Lung (tissue), 12 donors: ENCODE data around the gene RABL6. TPM values are rescaled to one million over a fixed set of nuclear protein-coding genes. Genes with fewer than 3 reads are reported as not detected.
"Not testable (repeated sequence)": the region's sequence is repeated elsewhere in the genome, so short reads cannot be mapped to it uniquely, and the experiment has no call there.

Experiments
- ATAC-seq: fragments of 200-7000 bp; cut with Tn5 transposase; one replicate; pipeline ENCODE4 v1.9.1; 2020; ENCODE audit warnings: moderate number of reproducible peaks; ENCODE audit not compliant: insufficient read depth, low FRiP score
- DNase-seq, 3 donors: peaks; one replicate each; pipeline ENCODE4 v3.0.0-alpha.2; 2013 to 2017
- H3K27ac ChIP-seq, 2 donors: one replicate each; pipeline ENCODE4 v1.5.1; 2013; ENCODE audit warnings: mild to moderate bottlenecking in 2 of 2, moderate library complexity in 2 of 2, control low read depth in 1 of 2, inconsistent platforms in 1 of 2, low read depth in 1 of 2, low read length in 1 of 2
- H3K27me3 ChIP-seq, 3 donors: one replicate each; pipeline ENCODE4 v1.5.1; 2013; ENCODE audit warnings: low read length in 2 of 3; ENCODE audit not compliant: control insufficient read depth in 3 of 3, insufficient read depth in 3 of 3
- H3K36me3 ChIP-seq, 4 donors: one replicate each; pipeline ENCODE4 v1.5.1; 2013; ENCODE audit warnings: low read length in 4 of 4, mild to moderate bottlenecking in 1 of 4, moderate library complexity in 1 of 4; ENCODE audit not compliant: control insufficient read depth in 4 of 4, insufficient read depth in 4 of 4
- H3K4me1 ChIP-seq, 5 donors: one replicate each; pipeline ENCODE4 v1.5.1; 2013; ENCODE audit warnings: low read length in 5 of 5, mild to moderate bottlenecking in 2 of 5, moderate library complexity in 1 of 5; ENCODE audit not compliant: control insufficient read depth in 5 of 5, insufficient read depth in 5 of 5
- H3K4me3 ChIP-seq: one replicate; pipeline ENCODE4 v1.5.1; 2013; ENCODE audit warnings: mild to moderate bottlenecking, control low read depth, moderate library complexity
- H3K9ac ChIP-seq, 2 donors: one replicate each; pipeline ENCODE4 v1.5.1; 2013; ENCODE audit warnings: low read length in 2 of 2, control low read depth in 1 of 2; ENCODE audit not compliant: insufficient read depth in 1 of 2
- H3K9me3 ChIP-seq, 4 donors: one replicate each; pipeline ENCODE4 v1.5.1; 2013; ENCODE audit warnings: low read length in 3 of 4, mild to moderate bottlenecking in 1 of 4, moderate library complexity in 1 of 4; ENCODE audit not compliant: control insufficient read depth in 4 of 4, insufficient read depth in 3 of 4
- CTCF ChIP-seq: IDR thresholded peaks from 2 replicates; pipeline ENCODE4 v1.5.1; 2012; ENCODE audit warnings: mild to moderate bottlenecking; ENCODE audit errors: control extremely low read depth, extremely low read depth
- WGBS, 2 donors: extraction: QIAGEN DNeasy Blood & Tissue Kit; methylation state at CpG; one replicate each; pipeline ENCODE4 v1.1.7; 2013; 5-methylcytosine and 5-hydroxymethylcytosine counted together
- polyA plus RNA-seq, 2 donors: library from polyadenylated mRNA; stranded (reverse); fragments of 200-250 nt; gene quantifications; one replicate each; pipeline ENCODE4 v1.2.1, GENCODE V29; 2013
- total RNA-seq, 2 donors: library from RNA; depleted of rRNA in 1 of 2; stranded (reverse); fragments of >200 nt in 1 of 2; gene quantifications; one replicate each; pipeline ENCODE4 v1.2.1, GENCODE V29; 2014 to 2021
- donor health status: control.
- donor health status: control.
- donor health status: Bipolar disorder and iron deficiency.
- donor health status: healthy.
- donor health status: DM: yes; HTN: yes; CAD: no.

The RABL6 gene
- total and polyA plus RNA-seq, 4 donors: 36.4 to 87.8 (median 62.2) TPM

- WGBS, 2 donors: 2 to 4% methylated on average over 13 to 20 of the region's 20 CpGs
- H3K36me3 ChIP-seq: peaks cover 6 to 31% (median 20%) of the 10 kb centered on the region in 4 donors
- H3K9ac ChIP-seq: peak overlapping the region; percentile 37 to 40
- H3K27me3 ChIP-seq: no peaks in the 10 kb centered on the region
- no peak for ATAC-seq
- H3K4me1 ChIP-seq: peaks cover 0 to 10% (median 4%) of the 10 kb centered on the region in 5 donors
- H3K4me3 ChIP-seq: peak overlapping the region; percentile 93
- DNase-seq: peak in 1 of 3 donors; percentile 15
- peak overlapping the region; percentile 96 for H3K27ac ChIP-seq
- no peak for TF ChIP-seq CTCF
- no peaks in the 10 kb centered on the region for H3K9me3 ChIP-seq
Measured at GRCh38 chr9:136865768-136866103, 58.0 kb downstream of the RABL6 start.

GRCh38 chr9:136866898-136867421, 59.2 kb downstream of the RABL6 start:
- H3K9ac ChIP-seq, ATAC-seq: not testable (repeated sequence)
- WGBS, 2 donors: 80 to 89% methylated on average over 29 of the region's 29 CpGs

GRCh38 chr9:136867480-136867879, 59.7 kb downstream of the RABL6 start:
- peaks cover 6 to 17% (median 12%) of the 10 kb centered on the region in 4 donors for H3K36me3 ChIP-seq
- TF ChIP-seq CTCF: no peak
- ATAC-seq (no peak), DNase-seq (no peak)
- H3K9ac ChIP-seq: no peak overlapping the region
- H3K27me3 ChIP-seq: no peaks in the 10 kb centered on the region
- H3K27ac ChIP-seq: no peak overlapping the region
- WGBS, 2 donors: 99% methylated on average over 18 of the region's 18 CpGs
- peaks cover 0 to 4% (median 0%) of the 10 kb centered on the region in 4 donors for H3K9me3 ChIP-seq
- H3K4me1 ChIP-seq: peaks cover 0 to 10% (median 4%) of the 10 kb centered on the region in 5 donors
- no peak overlapping the region for H3K4me3 ChIP-seq

More at GRCh38 chr9:136866898-136867421, 59.2 kb downstream of the RABL6 start:
- peaks cover 6 to 19% (median 16%) of the 10 kb centered on the region in 4 donors for H3K36me3 ChIP-seq
- H3K4me1 ChIP-seq: peaks cover 0 to 10% (median 4%) of the 10 kb centered on the region in 5 donors
- H3K27me3 ChIP-seq, H3K9me3 ChIP-seq, H3K27ac ChIP-seq, DNase-seq: not testable (repeated sequence)
- H3K4me3 ChIP-seq: peak overlapping the region; percentile 93

- peaks cover 3 to 17% (median 8%) of the 10 kb centered on the region in 4 donors for H3K36me3 ChIP-seq
- H3K9me3 ChIP-seq: peaks cover 0 to 4% (median 0%) of the 10 kb centered on the region in 4 donors
- no peak overlapping the region for H3K4me3 ChIP-seq
- ATAC-seq (no peak), DNase-seq (no peak)
- WGBS, 2 donors: 97 to 99% methylated on average over 18 of the region's 18 CpGs
- peaks cover 0 to 10% (median 4%) of the 10 kb centered on the region in 5 donors for H3K4me1 ChIP-seq
- H3K9ac ChIP-seq: no peak overlapping the region
- no peak for TF ChIP-seq CTCF
- H3K27me3 ChIP-seq: no peaks in the 10 kb centered on the region
- H3K27ac ChIP-seq: no peak overlapping the region
Measured at GRCh38 chr9:136867917-136868316, 60.2 kb downstream of the RABL6 start.
